ENCODE data around the gene CT47A1.
"Not testable (repeated sequence)": the region's sequence is repeated elsewhere in the genome, so short reads cannot be mapped to it uniquely, and the experiment has no call there.

Gene CT47A1

DNA sequence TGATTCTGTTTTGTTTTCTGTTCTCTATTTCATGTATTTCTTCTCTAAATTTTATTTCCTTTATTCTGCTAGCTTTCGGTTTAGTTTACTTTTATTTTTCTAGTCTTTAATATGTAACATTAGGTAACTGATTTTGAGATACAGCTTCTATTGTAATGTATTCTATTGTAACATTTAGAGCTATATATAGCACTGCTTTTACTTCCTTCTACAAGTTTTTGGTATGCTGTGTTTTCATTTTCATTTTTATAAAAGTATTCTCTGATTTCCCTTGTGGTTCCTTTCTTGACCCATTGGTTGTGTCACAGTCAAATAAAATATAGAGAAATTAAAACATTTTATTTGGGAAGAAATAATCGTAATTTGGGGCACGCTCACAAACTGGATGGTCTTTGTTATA, 13.9 kb upstream of the CT47A1 start:
- no peak overlapping the region for H3K4me3 ChIP-seq (ENCODE audit: low read depth in 1 of 2, low read length in 2 of 2)
- no peak overlapping the region for H3K27ac ChIP-seq (ENCODE audit: low read depth, low read length)
- H3K36me3 ChIP-seq (ENCODE audit: control insufficient read depth in 1 of 2, insufficient read depth in 2 of 2, low read length in 2 of 2): no peaks in the 10 kb centered on the region
- no peak overlapping the region for H3K9ac ChIP-seq (ENCODE audit: low read depth in 1 of 2, low read length in 2 of 2)
- no peaks in the 10 kb centered on the region for H3K27me3 ChIP-seq (ENCODE audit: control insufficient read depth in 1 of 2, insufficient read depth in 2 of 2, low read length in 2 of 2)
- H3K9me3 ChIP-seq (ENCODE audit: control insufficient read depth in 1 of 2, low read length in 2 of 2): no peaks in the 10 kb centered on the region
- no peaks in the 10 kb centered on the region for H3K4me1 ChIP-seq (ENCODE audit: control insufficient read depth in 1 of 2, insufficient read depth in 2 of 2, low read length in 2 of 2)

DNA sequence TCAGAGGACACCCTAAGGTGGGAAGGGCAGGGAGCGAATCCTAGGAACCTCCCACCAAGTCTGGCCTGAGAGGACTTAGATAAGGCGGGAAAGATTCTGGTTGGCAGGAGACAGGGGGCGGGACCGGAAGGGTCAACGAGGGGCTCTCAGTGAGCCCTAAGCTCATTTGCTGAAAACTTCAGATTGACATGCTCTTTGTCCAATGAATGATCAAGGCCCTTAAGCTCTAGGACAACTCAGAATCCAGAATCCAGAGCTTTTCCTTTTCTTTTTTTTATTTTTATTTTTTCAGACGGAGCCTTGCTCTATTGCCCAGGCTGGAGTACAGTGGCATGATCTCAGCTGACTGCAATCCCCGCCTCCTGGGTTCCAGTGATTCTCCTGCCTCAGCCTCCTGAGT, 29.1 kb downstream of the CT47A1 start, which contains the start of gene CT47A7:
CT47A7 (minus strand) TSS at position 101 of the 400 bp plus-strand sequence. CDS start 255 bp downstream, outside the sequence.
- not testable (repeated sequence) for H3K27me3 ChIP-seq (ENCODE audit: control insufficient read depth in 1 of 2, insufficient read depth in 2 of 2, low read length in 2 of 2); H3K4me3 ChIP-seq (ENCODE audit: low read depth in 1 of 2, low read length in 2 of 2); H3K9ac ChIP-seq (ENCODE audit: low read depth in 1 of 2, low read length in 2 of 2); H3K27ac ChIP-seq (ENCODE audit: low read depth, low read length); H3K36me3 ChIP-seq (ENCODE audit: control insufficient read depth in 1 of 2, insufficient read depth in 2 of 2, low read length in 2 of 2); H3K9me3 ChIP-seq (ENCODE audit: control insufficient read depth in 1 of 2, low read length in 2 of 2); H3K4me1 ChIP-seq (ENCODE audit: control insufficient read depth in 1 of 2, insufficient read depth in 2 of 2, low read length in 2 of 2)
